ENCODE measurements around the gene MAP3K4. TPM values are rescaled to one million over a fixed set of nuclear protein-coding genes. Genes with fewer than 3 reads are reported as not detected.

MAP3K4 gene
- total RNA-seq, 1 experiment from 2014 or later, result 54.3 TPM

DNA sequence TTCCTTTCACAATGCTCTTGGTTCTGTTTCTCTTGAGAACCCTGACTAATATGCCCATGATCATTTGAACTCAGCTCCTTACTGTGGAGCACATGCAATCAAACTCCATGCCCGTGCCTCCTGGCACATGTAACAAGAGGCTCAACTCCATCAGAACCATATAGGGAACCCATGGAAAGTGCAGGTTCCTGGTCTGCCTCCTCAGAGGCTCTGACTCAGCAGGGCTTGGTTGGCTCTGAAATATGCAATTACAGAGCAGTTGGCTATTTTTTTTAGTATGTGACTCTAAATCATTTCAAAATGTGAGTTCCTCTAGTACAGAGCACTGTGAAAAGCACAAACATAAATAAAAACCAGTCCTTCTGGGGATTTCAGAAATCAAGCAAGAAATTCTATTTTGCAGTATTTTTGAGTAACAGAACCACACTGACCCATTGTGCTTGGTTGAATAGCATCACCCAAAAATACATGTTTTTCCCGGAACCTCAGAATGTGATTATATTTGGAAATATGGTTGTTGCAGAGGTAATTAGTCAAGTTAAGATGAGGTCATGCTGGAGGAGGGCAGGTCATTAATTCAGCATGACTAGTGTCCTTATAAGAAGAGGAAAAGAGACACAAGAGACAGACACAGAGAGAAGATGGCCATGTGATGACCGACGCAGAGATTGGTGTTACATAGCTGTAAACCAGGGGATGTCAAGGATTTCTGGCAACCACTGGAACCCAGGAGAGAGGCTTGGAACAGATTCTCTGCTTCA, 13.2 kb upstream of the MAP3K4 start:
- Histone ChIP-seq H3T11ph (ENCODE audit: low read length) (no peak overlapping the region), H4K5ac (ENCODE audit: insufficient read length, low read depth, low read length) (no peak overlapping the region), H3K4ac (ENCODE audit: low read depth, low read length) (no peak overlapping the region), H2AK5ac (ENCODE audit: insufficient read length, low read length) (no peak overlapping the region), H2BK20ac (ENCODE audit: low read depth, low read length, poor library complexity, severe bottlenecking) (no peak overlapping the region), H3K18ac (ENCODE audit: insufficient read length, low read depth, low read length) (no peak overlapping the region), H4K20me1 (ENCODE audit: control insufficient read depth, insufficient read depth, insufficient read length) (no peaks in the 10 kb centered on the region), H3K79me1 (ENCODE audit: insufficient read depth, low read depth, low read length, poor library complexity, severe bottlenecking) (no peaks in the 10 kb centered on the region), H3K27ac (ENCODE audit: insufficient read length, low read depth, low read length) (no peak overlapping the region), H3K9ac (ENCODE audit: extremely low read depth, insufficient read length, low read length) (no peak overlapping the region), H2BK15ac (ENCODE audit: low read depth, low read length) (no peak overlapping the region), H3K23ac (ENCODE audit: insufficient read length, low read depth, low read length) (no peak overlapping the region), H3K9me3 (ENCODE audit: control insufficient read depth, low read depth, low read length) (no peaks in the 10 kb centered on the region), H3K4me1 (ENCODE audit: insufficient read depth, low read length) (0 out of 2 replicates have a peak, but pooled peaks cover 2% of the 10 kb centered on the region), H4K8ac (replicated peaks; ENCODE audit: insufficient read length, low read depth, low read length) (no peak overlapping the region), H2BK5ac (ENCODE audit: insufficient read length, low read length) (no peak overlapping the region), H3K23me2 (ENCODE audit: insufficient read length, low read depth, low read length, poor library complexity, severe bottlenecking) (no peaks in the 10 kb centered on the region), H3K27me3 (ENCODE audit: insufficient read depth, low read length) (no peaks in the 10 kb centered on the region), H2BK120ac (ENCODE audit: low read depth, low read length, poor library complexity, severe bottlenecking) (no peak overlapping the region), H3K14ac (ENCODE audit: insufficient read depth, low read length) (no peak overlapping the region), H2BK12ac (ENCODE audit: insufficient read length, low read depth, low read length) (no peak overlapping the region), H4K91ac (ENCODE audit: insufficient read length, low read depth, low read length) (no peak overlapping the region), H3K79me2 (ENCODE audit: insufficient read depth, low read length) (no peaks in the 10 kb centered on the region), H3K4me2 (ENCODE audit: insufficient read depth, insufficient read length, low read length) (no peak overlapping the region), H2AFZ (ENCODE audit: low read length) (no peak overlapping the region), H3K56ac (ENCODE audit: insufficient read length, low read depth, low read length) (no peak overlapping the region)
- Mint-ChIP-seq H3K9me3 (peaks cover 23 to 24% of the 10 kb centered on the region in 2 experiments), H3K4me1 (peaks cover 24 to 27% of the 10 kb centered on the region in 2 experiments), H3K27ac (0 out of 7 replicates have a peak overlapping the region, but pooled peaks of 1 of the 3 experiments have one; percentile 7), H3K36me3 (ENCODE audit: insufficient read depth in 1 of 3, low read depth in 3 of 3) (peaks cover 11 to 27% (median 13%) of the 10 kb centered on the region in 3 experiments), H3K4me3 (no peak overlapping the region), H3K27me3 (ENCODE audit: low read depth) (0 out of 2 replicates have a peak, but pooled peaks cover 2% of the 10 kb centered on the region)
- no CpG with 5 or more reads among the region's 4 CpGs for WGBS (ENCODE audit: extremely low coverage, insufficient read length, low lambda C conversion rate)
- TF ChIP-seq, protein P1, sequence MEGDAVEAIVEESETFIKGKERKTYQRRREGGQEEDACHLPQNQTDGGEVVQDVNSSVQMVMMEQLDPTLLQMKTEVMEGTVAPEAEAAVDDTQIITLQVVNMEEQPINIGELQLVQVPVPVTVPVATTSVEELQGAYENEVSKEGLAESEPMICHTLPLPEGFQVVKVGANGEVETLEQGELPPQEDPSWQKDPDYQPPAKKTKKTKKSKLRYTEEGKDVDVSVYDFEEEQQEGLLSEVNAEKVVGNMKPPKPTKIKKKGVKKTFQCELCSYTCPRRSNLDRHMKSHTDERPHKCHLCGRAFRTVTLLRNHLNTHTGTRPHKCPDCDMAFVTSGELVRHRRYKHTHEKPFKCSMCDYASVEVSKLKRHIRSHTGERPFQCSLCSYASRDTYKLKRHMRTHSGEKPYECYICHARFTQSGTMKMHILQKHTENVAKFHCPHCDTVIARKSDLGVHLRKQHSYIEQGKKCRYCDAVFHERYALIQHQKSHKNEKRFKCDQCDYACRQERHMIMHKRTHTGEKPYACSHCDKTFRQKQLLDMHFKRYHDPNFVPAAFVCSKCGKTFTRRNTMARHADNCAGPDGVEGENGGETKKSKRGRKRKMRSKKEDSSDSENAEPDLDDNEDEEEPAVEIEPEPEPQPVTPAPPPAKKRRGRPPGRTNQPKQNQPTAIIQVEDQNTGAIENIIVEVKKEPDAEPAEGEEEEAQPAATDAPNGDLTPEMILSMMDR (conservative IDR thresholded peaks at IDR 0.05), result no peak
- DNase-seq, result no peak
